ENCODE data around the gene POLK. TPM values are rescaled to one million over a fixed set of nuclear protein-coding genes. Genes with fewer than 3 reads are reported as not detected.
A peak's percentile ranks its signal among the peaks of the same experiment; 100 is the strongest.
"Not testable (repeated sequence)": the region's sequence is repeated elsewhere in the genome, so short reads cannot be mapped to it uniquely, and the experiment has no call there.

POLK gene
- total RNA-seq, 1 experiment from 2014 or later, result 30.2 TPM

DNA sequence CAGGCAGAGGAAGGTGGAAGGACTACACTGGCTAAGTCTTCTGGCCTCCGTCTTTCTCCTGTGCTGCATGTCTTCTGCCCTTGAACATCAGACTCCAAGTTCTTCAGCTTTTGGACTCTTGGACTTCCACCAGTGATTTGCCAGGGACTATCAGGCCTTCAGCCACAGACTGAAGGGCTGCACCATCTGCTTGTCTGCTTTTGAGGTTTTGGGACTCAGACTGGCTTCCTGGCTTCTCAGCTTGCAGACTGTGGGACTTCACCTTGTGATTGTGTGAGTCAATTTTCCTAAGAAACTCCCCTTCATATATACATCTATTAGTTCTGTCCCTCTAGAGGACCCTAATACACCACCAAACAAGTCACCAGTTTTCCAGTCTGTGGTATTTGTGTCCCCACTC, 89.9 kb downstream of the POLK start:
- BruUV-seq (replicated peaks), result no TSS peak
- ChIA-PET CTCF (no interaction called here), POLR2A (interaction anchor here (1.4 kb wide), 1 partner anchor 24 kb away, joined by 3 read pairs; no protein-coding TSS in a partner anchor)
- no peaks in the 10 kb centered on the region for H3K27me3 Mint-ChIP-seq (ENCODE audit: insufficient read depth, unreplicated experiment)
- H3K36me3 Mint-ChIP-seq (ENCODE audit: insufficient read depth, unreplicated experiment), result peaks cover 36% of the 10 kb centered on the region
- TF ChIP-seq, protein P1, sequence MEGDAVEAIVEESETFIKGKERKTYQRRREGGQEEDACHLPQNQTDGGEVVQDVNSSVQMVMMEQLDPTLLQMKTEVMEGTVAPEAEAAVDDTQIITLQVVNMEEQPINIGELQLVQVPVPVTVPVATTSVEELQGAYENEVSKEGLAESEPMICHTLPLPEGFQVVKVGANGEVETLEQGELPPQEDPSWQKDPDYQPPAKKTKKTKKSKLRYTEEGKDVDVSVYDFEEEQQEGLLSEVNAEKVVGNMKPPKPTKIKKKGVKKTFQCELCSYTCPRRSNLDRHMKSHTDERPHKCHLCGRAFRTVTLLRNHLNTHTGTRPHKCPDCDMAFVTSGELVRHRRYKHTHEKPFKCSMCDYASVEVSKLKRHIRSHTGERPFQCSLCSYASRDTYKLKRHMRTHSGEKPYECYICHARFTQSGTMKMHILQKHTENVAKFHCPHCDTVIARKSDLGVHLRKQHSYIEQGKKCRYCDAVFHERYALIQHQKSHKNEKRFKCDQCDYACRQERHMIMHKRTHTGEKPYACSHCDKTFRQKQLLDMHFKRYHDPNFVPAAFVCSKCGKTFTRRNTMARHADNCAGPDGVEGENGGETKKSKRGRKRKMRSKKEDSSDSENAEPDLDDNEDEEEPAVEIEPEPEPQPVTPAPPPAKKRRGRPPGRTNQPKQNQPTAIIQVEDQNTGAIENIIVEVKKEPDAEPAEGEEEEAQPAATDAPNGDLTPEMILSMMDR (IDR thresholded peaks at IDR 0.05; ENCODE audit: unreplicated experiment), result no peak
- H3K4me1 Mint-ChIP-seq (ENCODE audit: insufficient read depth, unreplicated experiment), result no peaks in the 10 kb centered on the region
- H3K9me3 Mint-ChIP-seq (ENCODE audit: unreplicated experiment), result no peaks in the 10 kb centered on the region
- H3K27ac Mint-ChIP-seq (ENCODE audit: low read depth, unreplicated experiment), result no peak overlapping the region
- no peak overlapping the region for H3K4me3 Mint-ChIP-seq (ENCODE audit: unreplicated experiment)
- DNase-seq (ENCODE audit: unreplicated experiment), result no peak
- intact Hi-C loops (cut with micrococcal nuclease), result no loop called here

GRCh38 chr5:75601996-75602395, 90.3 kb downstream of the POLK start:
- DNase-seq (ENCODE audit: unreplicated experiment), result no peak
- no TSS peak for BruUV-seq (replicated peaks)
- Mint-ChIP-seq H3K9me3 (ENCODE audit: unreplicated experiment) (no peaks in the 10 kb centered on the region), H3K4me1 (ENCODE audit: insufficient read depth, unreplicated experiment) (no peaks in the 10 kb centered on the region), H3K27ac (ENCODE audit: low read depth, unreplicated experiment) (no peak overlapping the region), H3K4me3 (ENCODE audit: unreplicated experiment) (no peak overlapping the region), H3K27me3 (ENCODE audit: insufficient read depth, unreplicated experiment) (no peaks in the 10 kb centered on the region), H3K36me3 (ENCODE audit: insufficient read depth, unreplicated experiment) (peaks cover 31% of the 10 kb centered on the region)
- ChIA-PET POLR2A (interaction anchor here (1.4 kb wide), 1 partner anchor 23 kb away, joined by 3 read pairs; no protein-coding TSS in a partner anchor), CTCF (no interaction called here)
- intact Hi-C loops (cut with micrococcal nuclease), result no loop called here
- TF ChIP-seq, protein P1 (IDR thresholded peaks at IDR 0.05; ENCODE audit: unreplicated experiment), result no peak

DNA sequence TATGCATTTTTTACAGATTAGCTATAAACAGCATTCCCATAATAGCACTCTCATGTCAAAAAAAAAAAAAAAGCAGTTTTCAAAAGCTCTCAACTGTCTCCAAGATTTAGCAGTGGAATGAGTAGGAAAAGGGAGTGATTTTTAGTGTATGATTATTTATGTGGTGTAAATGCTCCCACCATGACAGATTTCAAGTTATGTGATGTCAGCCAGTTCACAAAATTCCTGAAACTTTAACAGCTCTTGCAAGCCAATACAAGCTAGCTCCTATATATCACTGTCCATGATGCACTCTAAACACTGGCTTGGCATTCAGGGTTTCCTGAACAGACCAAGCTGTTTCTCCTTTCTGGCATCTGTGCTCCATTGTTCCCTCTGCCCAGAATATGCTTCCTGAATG, 91.7 kb downstream of the POLK start:
- no TSS peak for BruUV-seq (replicated peaks)
- intact Hi-C loops (cut with micrococcal nuclease), result no loop called here
- Mint-ChIP-seq H3K4me1 (ENCODE audit: insufficient read depth, unreplicated experiment) (no peaks in the 10 kb centered on the region), H3K27me3 (ENCODE audit: insufficient read depth, unreplicated experiment) (no peaks in the 10 kb centered on the region), H3K9me3 (ENCODE audit: unreplicated experiment) (no peaks in the 10 kb centered on the region), H3K36me3 (ENCODE audit: insufficient read depth, unreplicated experiment) (peaks cover 31% of the 10 kb centered on the region), H3K27ac (ENCODE audit: low read depth, unreplicated experiment) (peak overlapping the region; percentile 24), H3K4me3 (ENCODE audit: unreplicated experiment) (no peak overlapping the region)
- CTCF ChIA-PET, result interaction anchor here (0.7 to 0.9 kb wide), 3 partner anchors 20 to 175 kb away, joined by 3 read pairs; no protein-coding TSS in a partner anchor
- POLR2A ChIA-PET, result no interaction called here
- no peak for DNase-seq (ENCODE audit: unreplicated experiment)
- TF ChIP-seq, protein P1 (IDR thresholded peaks at IDR 0.05; ENCODE audit: unreplicated experiment), result no peak

DNA sequence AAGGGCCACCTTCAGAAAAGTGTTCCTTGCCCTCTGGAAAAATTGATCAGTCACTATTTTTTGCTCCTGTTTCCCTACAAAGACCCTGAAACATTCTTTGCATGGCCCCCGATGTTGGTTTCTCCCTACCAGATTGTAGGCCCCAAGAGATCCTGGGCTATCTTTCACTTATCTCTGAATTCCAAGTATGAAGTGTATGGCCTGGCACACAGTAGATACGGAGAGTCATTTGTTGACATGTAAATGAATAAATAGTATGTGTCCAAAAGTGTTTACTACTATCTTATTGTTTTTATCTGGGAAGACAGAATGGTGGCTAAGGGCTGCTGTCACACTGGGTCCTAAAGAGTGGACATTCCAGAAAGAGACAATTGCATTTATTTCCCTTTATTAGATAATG, 92.1 kb downstream of the POLK start:
- H3K4me3 Mint-ChIP-seq (ENCODE audit: unreplicated experiment), result no peak overlapping the region
- no peak for DNase-seq (ENCODE audit: unreplicated experiment)
- H3K4me1 Mint-ChIP-seq (ENCODE audit: insufficient read depth, unreplicated experiment), result no peaks in the 10 kb centered on the region
- peaks cover 31% of the 10 kb centered on the region for H3K36me3 Mint-ChIP-seq (ENCODE audit: insufficient read depth, unreplicated experiment)
- BruUV-seq (replicated peaks), result no TSS peak
- TF ChIP-seq, protein P1 (IDR thresholded peaks at IDR 0.05; ENCODE audit: unreplicated experiment), result no peak
- ChIA-PET CTCF (interaction anchor here (0.7 to 0.9 kb wide), 2 partner anchors 20 to 90 kb away, joined by 3 read pairs; no protein-coding TSS in a partner anchor), POLR2A (no interaction called here)
- intact Hi-C loops (cut with micrococcal nuclease), result no loop called here
- no peak overlapping the region for H3K27ac Mint-ChIP-seq (ENCODE audit: low read depth, unreplicated experiment)
- H3K9me3 Mint-ChIP-seq (ENCODE audit: unreplicated experiment), result no peaks in the 10 kb centered on the region
- H3K27me3 Mint-ChIP-seq (ENCODE audit: insufficient read depth, unreplicated experiment), result no peaks in the 10 kb centered on the region

DNA sequence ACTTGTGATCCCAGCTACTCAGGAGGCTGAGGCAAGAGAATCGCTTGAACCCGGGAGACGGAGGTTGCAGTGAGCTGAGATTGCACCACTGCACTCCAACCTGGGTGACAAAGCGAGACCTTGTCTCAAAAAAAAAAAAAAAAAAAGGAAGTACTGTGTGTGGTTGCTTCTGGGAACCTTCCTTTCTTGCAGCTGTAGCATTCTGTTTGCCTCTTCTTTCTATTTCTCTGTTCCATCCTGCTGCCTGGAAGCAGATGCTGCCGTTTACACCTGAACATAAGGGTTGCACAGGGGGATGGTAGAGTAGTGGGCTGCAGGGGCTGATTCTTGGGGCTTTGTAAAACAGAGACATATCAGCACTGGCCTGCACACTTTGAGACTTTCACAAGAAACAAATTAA, 95.7 kb downstream of the POLK start:
- DNase-seq (ENCODE audit: unreplicated experiment); BruUV-seq (replicated peaks); POLR2A ChIA-PET; intact Hi-C loops (cut with micrococcal nuclease); H3K27me3 Mint-ChIP-seq (ENCODE audit: insufficient read depth, unreplicated experiment); H3K27ac Mint-ChIP-seq (ENCODE audit: low read depth, unreplicated experiment); H3K9me3 Mint-ChIP-seq (ENCODE audit: unreplicated experiment); H3K4me1 Mint-ChIP-seq (ENCODE audit: insufficient read depth, unreplicated experiment); H3K4me3 Mint-ChIP-seq (ENCODE audit: unreplicated experiment): not testable (repeated sequence)
- H3K36me3 Mint-ChIP-seq (ENCODE audit: insufficient read depth, unreplicated experiment), result peaks cover 12% of the 10 kb centered on the region
- CTCF ChIA-PET, result interaction anchor here (0.6 kb wide), 2 partner anchors 140 to 223 kb away, joined by 3 read pairs; no protein-coding TSS in a partner anchor
